GM19395 (cell line): Measurements from ENCODE around the gene MBNL1.

Experiments used
- ATAC-seq: cut with Tn5 transposase; IDR thresholded peaks from one replicate; pipeline ENCODE4 v1.9.1; 2021; ENCODE audit warnings: mild to moderate bottlenecking, moderate library complexity; ENCODE audit not compliant: unreplicated experiment

Gene MBNL1

GRCh38 chr3:152271501-152272236 is 2.9 kb downstream of the MBNL1 start:
- no peak for ATAC-seq

- no peak for ATAC-seq
Observed at GRCh38 chr3:152272771-152273242, 4.1 kb downstream of the MBNL1 start.

- ATAC-seq = no peak
Observed at GRCh38 chr3:152276681-152277080, 8.0 kb downstream of the MBNL1 start.

DNA sequence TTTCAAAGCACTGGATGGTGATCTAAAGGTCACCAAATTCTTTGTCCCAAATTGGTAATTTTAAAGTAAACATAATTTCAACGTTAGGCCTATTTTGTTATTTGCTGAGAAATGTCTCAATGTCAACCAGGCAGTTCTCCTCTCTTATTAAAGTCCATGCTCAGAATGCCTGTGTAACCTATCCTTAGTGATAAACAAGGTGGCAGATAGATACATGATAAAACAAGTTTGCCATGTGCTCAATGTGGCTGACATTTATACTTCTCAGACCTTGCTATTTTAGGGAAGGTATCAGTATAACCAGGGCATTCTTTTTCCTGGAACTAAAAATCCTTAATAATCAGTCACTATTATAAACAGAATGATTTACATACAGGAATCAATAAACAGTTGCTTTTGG is 8.5 kb downstream of the MBNL1 start:
- no peak for ATAC-seq

- ATAC-seq = no peak
Observed at GRCh38 chr3:152278756-152279427, 10.2 kb downstream of the MBNL1 start.

DNA sequence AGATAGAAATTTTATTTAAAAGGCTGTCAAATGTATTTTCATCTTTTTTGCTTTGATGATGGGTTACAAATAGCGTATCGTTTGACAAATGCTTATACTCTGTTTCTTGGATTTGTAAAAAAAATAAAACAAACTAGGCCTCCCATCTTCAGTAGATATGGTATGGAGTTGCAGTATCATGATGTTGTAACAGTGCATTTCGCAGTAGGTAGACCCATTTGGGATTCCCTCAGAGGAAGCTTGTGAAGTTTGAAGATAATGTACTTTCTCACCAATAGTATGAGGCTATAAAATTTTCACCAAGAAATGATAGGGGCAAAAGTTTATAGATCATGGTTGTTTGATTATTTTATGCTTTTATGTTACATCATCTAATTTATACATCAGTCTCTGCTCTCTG is 10.8 kb downstream of the MBNL1 start:
- ATAC-seq = no peak

GRCh38 chr3:152280539-152280938 is 11.8 kb downstream of the MBNL1 start:
- no peak for ATAC-seq

- peak; percentile 81 for ATAC-seq
Observed at GRCh38 chr3:152281133-152281713, 12.5 kb downstream of the MBNL1 start.

GRCh38 chr3:152282813-152283212 is 14.1 kb downstream of the MBNL1 start:
- no peak for ATAC-seq

DNA sequence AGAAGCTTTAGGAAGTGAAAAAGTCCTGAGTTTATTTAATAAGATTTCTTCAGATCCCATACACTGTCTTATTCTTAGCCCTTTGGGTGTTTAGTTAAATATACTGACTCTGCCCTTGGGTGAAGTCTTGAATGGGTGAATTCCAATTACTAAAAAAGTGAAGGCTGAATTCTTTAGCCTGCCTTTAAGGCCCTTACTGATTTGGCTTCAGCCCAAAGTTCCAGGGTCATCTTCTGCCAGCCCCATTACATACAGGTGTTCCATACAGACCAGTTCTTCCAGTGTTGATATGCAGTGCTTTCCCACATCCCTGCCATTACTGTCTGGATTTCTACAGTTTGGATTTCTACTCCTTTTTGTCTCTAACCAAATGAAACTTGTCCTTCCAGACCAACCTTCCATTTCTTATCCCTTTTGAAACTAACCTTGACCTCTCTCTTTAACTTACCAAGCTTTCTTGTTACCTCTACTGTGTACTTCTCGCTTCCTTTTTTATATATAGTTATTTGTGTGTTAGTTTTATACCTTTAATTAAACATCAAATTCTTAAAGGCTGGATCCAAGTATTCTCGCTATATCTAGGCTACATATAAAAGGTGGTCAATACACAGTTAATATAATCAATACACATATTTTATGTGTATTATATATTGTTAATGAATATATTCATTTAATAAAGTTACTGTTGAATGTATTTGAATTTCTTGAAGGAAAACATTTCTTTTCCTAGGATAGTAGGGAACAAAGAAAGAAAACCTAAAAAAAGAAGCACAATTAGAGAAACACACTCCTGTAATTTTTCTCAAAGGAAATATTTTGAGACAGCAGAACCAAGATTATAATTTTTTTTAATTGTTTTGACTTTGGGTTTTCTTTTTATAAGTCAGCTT is 15.0 kb downstream of the MBNL1 start:
- peak; percentile 39 for ATAC-seq

DNA sequence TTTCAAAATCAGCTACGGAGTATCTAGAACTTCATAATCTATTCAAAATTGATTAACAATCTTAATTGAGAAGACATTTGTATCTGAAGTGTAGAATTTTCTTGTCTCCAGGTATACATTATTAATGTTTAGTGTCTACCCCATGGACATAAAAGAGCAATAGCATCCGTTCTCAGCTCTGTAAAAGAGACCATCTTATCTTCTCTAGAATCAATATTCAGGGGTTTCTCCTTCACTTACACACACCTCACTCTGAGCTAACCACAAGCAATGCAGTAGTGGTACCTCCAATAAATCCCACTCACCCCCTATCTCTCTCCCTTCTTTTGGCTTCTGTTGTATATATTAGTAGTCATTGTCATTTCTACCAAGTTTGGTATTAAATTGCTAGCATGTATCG is 16.2 kb downstream of the MBNL1 start:
- no peak for ATAC-seq

DNA sequence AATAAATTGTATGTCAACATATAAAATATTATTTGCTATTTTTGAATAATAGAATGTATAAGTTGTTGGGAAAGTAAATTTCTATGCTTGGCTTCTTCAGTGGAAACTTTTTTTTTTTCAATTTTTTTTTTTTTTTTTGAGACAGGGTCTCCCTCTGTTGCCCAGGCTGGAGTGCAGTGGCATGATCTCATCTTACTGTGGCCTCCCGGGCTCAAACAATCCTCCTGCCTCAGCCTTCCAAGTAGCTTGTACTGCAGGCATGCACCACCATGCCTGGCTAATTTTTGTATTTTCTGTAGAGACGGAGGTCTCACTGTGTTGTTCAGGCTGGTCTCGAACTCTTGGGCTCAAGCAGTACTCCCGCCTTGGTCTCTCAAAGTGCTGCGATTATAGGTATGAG is 16.8 kb downstream of the MBNL1 start:
- no peak for ATAC-seq

- ATAC-seq = no peak
Observed at GRCh38 chr3:152287898-152288576, 19.3 kb downstream of the MBNL1 start.

DNA sequence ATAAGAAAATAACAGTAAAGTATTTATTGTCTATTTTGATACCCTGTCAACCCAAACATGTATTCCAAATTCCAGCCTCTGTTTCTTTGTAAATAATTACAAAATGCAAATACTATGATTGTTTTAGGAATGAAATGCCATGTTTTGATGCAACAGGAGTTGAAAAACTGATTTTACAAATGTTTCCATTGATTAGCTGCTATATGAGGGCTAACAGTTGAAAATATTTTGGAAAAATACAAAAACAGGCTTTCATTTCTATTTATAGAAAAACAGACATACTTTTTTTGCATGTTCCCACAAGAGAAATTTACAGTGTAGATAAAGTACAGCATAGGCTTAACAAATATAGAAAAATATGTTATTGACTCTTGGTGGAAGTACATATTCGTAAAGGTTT is 20.0 kb downstream of the MBNL1 start:
- no peak for ATAC-seq

DNA sequence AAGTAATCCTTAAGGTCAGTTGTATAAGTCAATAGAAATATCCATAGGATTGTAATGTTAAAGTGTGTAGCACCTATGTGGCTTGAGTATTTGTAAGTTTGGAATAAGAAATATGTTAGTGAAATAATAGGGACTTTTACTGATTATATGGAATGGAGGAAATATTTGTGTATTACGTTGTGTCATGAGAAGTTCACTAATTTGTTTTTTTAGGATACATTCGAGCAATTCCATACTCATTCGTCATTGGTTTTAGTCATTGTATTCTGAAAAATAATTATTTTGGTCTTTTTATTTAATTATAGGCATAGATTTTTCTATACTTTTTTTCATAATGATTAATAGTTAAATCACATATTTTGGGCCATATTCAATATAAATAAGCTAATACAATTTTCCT is 21.0 kb downstream of the MBNL1 start:
- no peak for ATAC-seq

DNA sequence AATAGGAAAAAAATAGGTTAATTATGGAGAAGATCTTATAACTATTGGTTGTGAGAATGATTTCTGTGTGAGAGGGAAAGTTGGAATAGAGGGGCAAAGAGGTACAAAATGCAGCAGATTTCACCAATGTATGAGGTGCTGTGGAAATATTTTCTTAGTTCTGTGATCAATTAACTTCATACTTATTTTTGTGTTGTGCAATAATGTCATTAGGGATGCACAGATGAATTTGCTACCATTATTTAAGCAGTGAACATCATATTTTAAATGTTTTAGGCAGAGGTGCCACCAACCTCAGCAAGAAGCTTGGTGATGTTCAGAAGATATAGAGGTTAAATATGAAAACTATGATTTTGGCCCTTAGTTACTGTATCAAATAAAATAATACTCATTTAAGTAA is 21.6 kb downstream of the MBNL1 start:
- no peak for ATAC-seq

- no peak for ATAC-seq
Observed at GRCh38 chr3:152291238-152291637, 22.5 kb downstream of the MBNL1 start.

DNA sequence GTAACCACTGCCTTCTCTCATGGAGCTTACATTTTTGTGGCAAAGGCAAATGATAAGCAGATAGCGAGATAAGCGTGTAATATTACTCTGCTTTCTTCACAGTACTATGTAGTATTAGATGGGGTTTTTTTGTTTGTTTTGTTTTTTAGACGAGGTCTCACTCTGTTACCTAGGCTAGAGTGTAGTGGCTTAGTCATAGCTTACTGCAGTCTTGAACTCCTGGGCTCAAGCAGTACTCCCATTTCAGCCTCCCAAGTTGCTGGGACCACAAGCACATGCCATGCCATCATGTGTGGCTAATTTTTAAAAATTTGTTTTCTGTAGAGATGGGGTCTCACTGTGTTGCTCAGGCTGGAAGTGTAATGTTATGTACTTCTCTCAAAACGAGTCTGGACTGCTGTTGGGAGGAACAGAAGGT is 22.9 kb downstream of the MBNL1 start:
- ATAC-seq = no peak

DNA sequence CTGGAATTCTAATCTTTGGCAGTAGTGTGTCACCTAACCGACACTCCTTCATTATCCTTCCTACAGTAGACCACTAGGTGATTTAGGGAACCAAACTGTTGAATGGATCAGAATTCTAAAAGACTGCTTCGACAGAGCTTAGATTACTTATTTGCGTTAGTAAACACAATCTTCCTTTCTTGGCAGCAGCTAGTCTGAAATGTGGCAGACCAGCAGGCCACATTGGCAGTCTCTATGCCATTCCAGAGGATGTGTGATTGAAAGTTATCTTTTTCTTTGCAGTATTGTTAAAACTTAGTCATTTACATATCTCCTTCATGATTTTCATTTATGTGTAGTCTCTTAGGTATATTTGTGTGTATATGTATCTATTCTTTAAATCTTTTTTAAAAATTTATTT is 23.6 kb downstream of the MBNL1 start:
- no peak for ATAC-seq

GRCh38 chr3:152293347-152294006 is 24.7 kb downstream of the MBNL1 start:
- no peak for ATAC-seq
